B cell (primary cell): ENCODE results near the gene RBM7. TPM values are rescaled to one million over a fixed set of nuclear protein-coding genes. Genes with fewer than 3 reads are reported as not detected.

ENCODE experiments used
- ATAC-seq: fragments of 200-7000 bp; cut with Tn5 transposase; one replicate; pipeline ENCODE4 v1.10.0; 2021; ENCODE audit warnings: low read depth, mild to moderate bottlenecking, moderate number of reproducible peaks, moderate library complexity
- CTCF ChIA-PET: fragments of 350-600 bp; sonication (Branson Sonifier 250); formaldehyde crosslinking; loops from one replicate; lab custom pipeline; 2021; ENCODE audit warnings: antibody characterized with exemption, inconsistent platforms; lab: Charles Lee
- POLR2A ChIA-PET: fragments of 350-600 bp; sonication (Branson Sonifier 250); formaldehyde crosslinking; loops from one replicate; lab custom pipeline; 2021; ENCODE audit warnings: antibody characterized with exemption; lab: Charles Lee
- DNase-seq: peaks from one replicate; pipeline ENCODE4 v3.0.0; 2013
- H2AFZ ChIP-seq: 2 replicates; pipeline ENCODE4 v1.6.1; 2012; ENCODE audit warnings: mild to moderate bottlenecking, low read depth, low read length; ENCODE audit not compliant: insufficient read depth, poor library complexity, severe bottlenecking
- H3K27ac ChIP-seq, 2 donors: 1 replicate in 1 of 2; 2 replicates in 1 of 2; pipeline ENCODE4 v1.5.1; 2012 to 2013; ENCODE audit warnings: low read length in 2 of 2, mild to moderate bottlenecking in 2 of 2, moderate library complexity in 1 of 2
- H3K27me3 ChIP-seq, 4 experiments: fragments of 200-600 bp in 1 of 4; sonication (generic) in 1 of 4; replicated peaks in 1 of 4; 1 replicate in 2 of 4; 2 replicates in 2 of 4; pipeline versions ENCODE4 v1.6.1 to v1.7.0; 2013 to 2016; ENCODE audit warnings: low read length in 3 of 4, mild to moderate bottlenecking in 2 of 4, mixed read lengths in 1 of 4, moderate library complexity in 1 of 4; ENCODE audit not compliant: insufficient read depth in 4 of 4, control insufficient read depth in 3 of 4; ENCODE audit errors: control extremely low read depth in 1 of 4
- H3K36me3 ChIP-seq, 2 experiments: replicated peaks in 1 of 2; 1 replicate in 1 of 2; 2 replicates in 1 of 2; pipeline versions ENCODE4 v1.6.1 to v1.7.1; 2013; ENCODE audit warnings: low read length in 1 of 2; ENCODE audit not compliant: insufficient read depth in 2 of 2, control insufficient read depth in 1 of 2; ENCODE audit errors: control extremely low read depth in 1 of 2, extremely low read depth in 1 of 2
- H3K4me1 ChIP-seq, 2 donors: fragments of 200-600 bp in 1 of 2; sonication (generic) in 1 of 2; 1 replicate in 1 of 2; 2 replicates in 1 of 2; pipeline versions ENCODE4 v1.5.1 to v1.6.1; 2013 to 2017; ENCODE audit warnings: low read length in 2 of 2; ENCODE audit not compliant: control insufficient read depth in 2 of 2, insufficient read depth in 2 of 2
- H3K4me2 ChIP-seq: replicated peaks from 2 replicates; pipeline ENCODE3; 2012; ENCODE audit warnings: mild to moderate bottlenecking, low read depth, low read length; ENCODE audit not compliant: poor library complexity, severe bottlenecking
- H3K4me3 ChIP-seq, 5 experiments: fragments of 200-600 bp in 1 of 5; sonication (generic) in 1 of 5; 1 replicate in 3 of 5; 2 replicates in 2 of 5; pipeline versions ENCODE4 v1.5.1 to v1.7.0; 2011 to 2016; ENCODE audit warnings: low read length in 4 of 5, mild to moderate bottlenecking in 4 of 5, low read depth in 2 of 5, control low read depth in 1 of 5, moderate library complexity in 1 of 5; ENCODE audit not compliant: insufficient read depth in 1 of 5; ENCODE audit errors: control extremely low read depth in 1 of 5, extremely low read depth in 1 of 5
- H3K79me2 ChIP-seq: fragments of 200-600 bp; sonication (generic); one replicate; pipeline ENCODE4 v1.6.0; 2016; ENCODE audit warnings: low read length; ENCODE audit not compliant: control insufficient read depth, insufficient read depth
- H3K9ac ChIP-seq: fragments of 200-600 bp; sonication (generic); 2 replicates; pipeline ENCODE4 v1.6.1; 2017; ENCODE audit warnings: mild to moderate bottlenecking, low read length, moderate library complexity
- H3K9me3 ChIP-seq, 3 donors: one replicate each; pipeline versions ENCODE4 v1.6.1 to v1.7.1; 2013; ENCODE audit warnings: low read length in 2 of 3; ENCODE audit not compliant: control insufficient read depth in 2 of 3, insufficient read depth in 1 of 3; ENCODE audit errors: control extremely low read depth in 1 of 3
- H4K20me1 ChIP-seq: 2 replicates; pipeline ENCODE4 v1.6.0; 2012; ENCODE audit warnings: mild to moderate bottlenecking, low read length; ENCODE audit not compliant: insufficient read depth, control insufficient read depth, poor library complexity, severe bottlenecking
- H3K27ac Mint-ChIP-seq: one replicate; pipeline ENCODE4 v1.8.0; 2021; ENCODE audit warnings: mixed read lengths
- H3K27me3 Mint-ChIP-seq: one replicate; pipeline ENCODE4 v1.8.0; 2021; ENCODE audit warnings: mixed read lengths
- H3K4me1 Mint-ChIP-seq: one replicate; pipeline ENCODE4 v1.8.0; 2021; ENCODE audit warnings: mixed read lengths
- H3K4me3 Mint-ChIP-seq: one replicate; pipeline ENCODE4 v1.8.0; 2021; ENCODE audit warnings: mixed read lengths
- H3K9me3 Mint-ChIP-seq: one replicate; pipeline ENCODE4 v1.8.0; 2022; ENCODE audit warnings: mixed read lengths; ENCODE audit not compliant: insufficient read depth
- CTCF ChIP-seq: fragments of 200-600 bp; IDR thresholded peaks from one replicate; pipeline ENCODE4 v1.8.0; 2022; ENCODE audit warnings: antibody characterized with exemption, mild to moderate bottlenecking
- EZH2 ChIP-seq: IDR thresholded peaks from 2 replicates; pipeline ENCODE4 v1.6.1; 2012; ENCODE audit warnings: borderline replicate concordance, low read depth, mild to moderate bottlenecking, moderate library complexity, low read length; ENCODE audit not compliant: insufficient read depth, poor library complexity, severe bottlenecking
- WGBS: methylation state at CpG from one replicate; pipeline ENCODE4 v1.1.5; 2013; ENCODE audit warnings: missing lambda C conversion rate; ENCODE audit not compliant: insufficient coverage; 5-methylcytosine and 5-hydroxymethylcytosine counted together
- intact Hi-C: fragments of 100-400 bp; cut with micrococcal nuclease; formaldehyde crosslinking; loops from one replicate; pipeline ENCODE4 v1.10.0; 2022
- polyA plus RNA-seq: library from polyadenylated mRNA; depleted of rRNA; stranded (reverse); fragments of >200 nt; gene quantifications from 2 replicates; pipeline ENCODE4 v1.2.3, GENCODE V29; 2012
- total RNA-seq, 2 donors: library from RNA; stranded (reverse); fragments of 120-200 nt in 1 of 2; gene quantifications; 1 replicate in 1 of 2; 2 replicates in 1 of 2; pipeline versions ENCODE4 v1.2.3 to v1.2.4, GENCODE V29; 2013 to 2022

RBM7 gene
- total and polyA plus RNA-seq, 2 donors (not counting 1 experiment from before 2014, with no cell fraction given), result 26.3 to 36.1 TPM

- Mint-ChIP-seq H3K4me3 (peak within 1 kb of the TSS; percentile 99), H3K9me3 (no peaks in the 10 kb centered on the region), H3K27me3 (no peaks in the 10 kb centered on the region), H3K27ac (peak within 1 kb of the TSS; percentile 92), H3K4me1 (peaks cover 25% of the 10 kb centered on the region)
- DNase-seq (peak; percentile 95), ATAC-seq (peak; percentile 99)
- Histone ChIP-seq H3K9me3 (no peaks in the 10 kb centered on the region), H4K20me1 (no peaks in the 10 kb centered on the region), H3K27me3 (no peaks in the 10 kb centered on the region), H3K4me1 (peaks cover 12 to 13% of the 10 kb centered on the region in 2 donors), H3K79me2 (peaks cover 19% of the 10 kb centered on the region), H2AFZ (peak within 1 kb of the TSS; percentile 99), H3K36me3 (peaks cover 2 to 7% of the 10 kb centered on the region in 2 experiments), H3K27ac (peak within 1 kb of the TSS in 1 of 2 donors; percentile 75), H3K9ac (peak within 1 kb of the TSS; percentile 93), H3K4me3 (peak within 1 kb of the TSS; percentile 48 to 95 (median 88)), H3K4me2 (peak within 1 kb of the TSS; percentile 92)
- ChIA-PET CTCF (interaction anchor here (0.6 to 0.9 kb wide), 2 partner anchors 39 to 74 kb away, joined by 3 read pairs; partner anchors contain the start of genes C11orf71 and RBM7), POLR2A (interaction anchor here (1.0 kb wide), 1 partner anchor 39 kb away, joined by 3 read pairs; the partner anchor contains the start of genes C11orf71 and RBM7)
- intact Hi-C loops, result loop anchor here (1.0 to 10.0 kb wide), 4 partner anchors 34 to 1125 kb away; partner anchors contain the start of genes C11orf71, RBM7, TTC12 and ZW10
- WGBS, result under 1% methylated on average over 61 of the region's 64 CpGs
- TF ChIP-seq EZH2 (no peak), CTCF (no peak)
Observed at GRCh38 chr11:114439229-114440120, 39.0 kb downstream of the RBM7 start, which contains the start of gene REXO2. Gene REXO2, plus strand, starts transcription at chr11:114439467. Its CDS starts 62 bp downstream, at chr11:114439529.
